Thymus (tissue), 11 donors: ENCODE results near the gene SDHA. TPM values are rescaled to one million over a fixed set of nuclear protein-coding genes. Genes with fewer than 3 reads are reported as not detected.
A peak's percentile ranks its signal among the peaks of the same experiment; 100 is the strongest.

Experiments
- DNase-seq, 9 donors: peaks; one replicate each; pipeline ENCODE4 v3.0.0-alpha.2; 2013; ENCODE audit warnings: low spot score in 9 of 9, low read depth in 6 of 9, missing footprints in 1 of 9
- H3K27ac ChIP-seq, 2 donors: one replicate each; pipeline ENCODE4 v1.5.1; 2013; ENCODE audit warnings: control low read depth in 1 of 2, low read depth in 1 of 2, low read length in 1 of 2, mild to moderate bottlenecking in 1 of 2, moderate library complexity in 1 of 2
- H3K27me3 ChIP-seq, 2 donors: one replicate each; pipeline ENCODE4 v1.5.1; 2013; ENCODE audit warnings: low read length in 1 of 2; ENCODE audit not compliant: control insufficient read depth in 2 of 2, insufficient read depth in 1 of 2
- H3K36me3 ChIP-seq, 2 donors: one replicate each; pipeline ENCODE4 v1.5.1; 2013; ENCODE audit warnings: low read length in 1 of 2, mild to moderate bottlenecking in 1 of 2, moderate library complexity in 1 of 2; ENCODE audit not compliant: control insufficient read depth in 2 of 2, insufficient read depth in 2 of 2
- H3K4me1 ChIP-seq, 2 donors: one replicate each; pipeline ENCODE4 v1.5.1; 2013; ENCODE audit warnings: low read length in 2 of 2; ENCODE audit not compliant: control insufficient read depth in 2 of 2, insufficient read depth in 2 of 2
- H3K4me3 ChIP-seq, 2 donors: one replicate each; pipeline ENCODE4 v1.5.1; 2013; ENCODE audit warnings: low read length in 2 of 2, control low read depth in 1 of 2, mild to moderate bottlenecking in 1 of 2
- H3K9me3 ChIP-seq, 2 donors: one replicate each; pipeline ENCODE4 v1.5.1; 2013; ENCODE audit warnings: low read length in 1 of 2, mild to moderate bottlenecking in 1 of 2; ENCODE audit not compliant: control insufficient read depth in 2 of 2, insufficient read depth in 1 of 2
- WGBS: extraction: QIAGEN DNeasy Blood & Tissue Kit; methylation state at CpG from one replicate; pipeline ENCODE4 v1.1.7; 2013; 5-methylcytosine and 5-hydroxymethylcytosine counted together
- polyA plus RNA-seq: library from polyadenylated mRNA; stranded (reverse); fragments of 200-250 nt; gene quantifications from one replicate; pipeline ENCODE4 v1.2.3, GENCODE V29; 2013
- total RNA-seq: library from RNA; stranded (reverse); fragments of 120-200 nt; gene quantifications from one replicate; pipeline ENCODE4 v1.2.4, GENCODE V29; 2013
- donor health status: healthy.

SDHA gene
- total and polyA plus RNA-seq, 2 donors, result 71.7 to 77.5 TPM

GRCh38 chr5:189486-189885, 28.6 kb upstream of the SDHA start:
- no peak overlapping the region for H3K4me3 ChIP-seq
- H3K36me3 ChIP-seq, result no peaks in the 10 kb centered on the region
- no peak for DNase-seq
- H3K27me3 ChIP-seq, result peaks cover 0 to 4% of the 10 kb centered on the region in 2 donors
- WGBS, result 95% methylated on average over 9 of the region's 10 CpGs
- H3K27ac ChIP-seq, result no peak overlapping the region
- no peaks in the 10 kb centered on the region for H3K9me3 ChIP-seq
- H3K4me1 ChIP-seq, result peaks cover 13 to 48% of the 10 kb centered on the region in 2 donors

- Histone ChIP-seq H3K9me3 (no peaks in the 10 kb centered on the region), H3K27me3 (peaks cover 0 to 4% of the 10 kb centered on the region in 2 donors), H3K4me3 (no peak overlapping the region), H3K27ac (peak overlapping the region in 1 of 2 donors; percentile 86), H3K36me3 (peaks cover 0 to 2% of the 10 kb centered on the region in 2 donors), H3K4me1 (peaks cover 13 to 48% of the 10 kb centered on the region in 2 donors)
- DNase-seq, result no peak
- 89% methylated on average over 11 of the region's 11 CpGs for WGBS
These were observed 28.1 kb upstream of the SDHA start for GRCh38 chr5:189976-190365.

GRCh38 chr5:190366-191035, 27.6 kb upstream of the SDHA start:
- 78% methylated on average over 16 of the region's 16 CpGs for WGBS
- Histone ChIP-seq H3K36me3 (peaks cover 0 to 3% of the 10 kb centered on the region in 2 donors), H3K9me3 (no peaks in the 10 kb centered on the region), H3K4me3 (peak overlapping the region in 1 of 2 donors; percentile 47), H3K4me1 (peaks cover 13 to 49% of the 10 kb centered on the region in 2 donors), H3K27me3 (peaks cover 0 to 4% of the 10 kb centered on the region in 2 donors), H3K27ac (peak overlapping the region in 1 of 2 donors; percentile 86)
- peak in 1 of 9 donors; percentile 20 for DNase-seq

GRCh38 chr5:191036-191948, 26.8 kb upstream of the SDHA start, which contains the start of gene LRRC14B:
TSS of gene LRRC14B (plus strand) at chr5:191495. CDS start at chr5:191539, 44 bp downstream.
- WGBS, result 25% methylated on average over 56 of the region's 56 CpGs
- peak within 1 kb of the TSS; percentile 66 to 86 for H3K27ac ChIP-seq
- peaks cover 0 to 3% of the 10 kb centered on the region in 2 donors for H3K36me3 ChIP-seq
- no peaks in the 10 kb centered on the region for H3K9me3 ChIP-seq
- H3K4me3 ChIP-seq, result peak within 1 kb of the TSS; percentile 47 to 50
- peaks cover 13 to 57% of the 10 kb centered on the region in 2 donors for H3K4me1 ChIP-seq
- DNase-seq, result peak; percentile 32 to 83 (median 58)
- H3K27me3 ChIP-seq, result peaks cover 0 to 4% of the 10 kb centered on the region in 2 donors

GRCh38 chr5:191949-192690, 26.0 kb upstream of the SDHA start:
- Histone ChIP-seq H3K27me3 (peaks cover 0 to 4% of the 10 kb centered on the region in 2 donors), H3K4me3 (peak overlapping the region in 1 of 2 donors; percentile 50), H3K27ac (no peak overlapping the region), H3K4me1 (peaks cover 13 to 57% of the 10 kb centered on the region in 2 donors), H3K9me3 (no peaks in the 10 kb centered on the region), H3K36me3 (peaks cover 0 to 3% of the 10 kb centered on the region in 2 donors)
- DNase-seq, result no peak
- WGBS, result 96% methylated on average over 46 of the region's 46 CpGs

- peaks cover 0 to 4% of the 10 kb centered on the region in 2 donors for H3K27me3 ChIP-seq
- no peak for DNase-seq
- WGBS, result 84% methylated on average over 9 of the region's 9 CpGs
These were observed 25.5 kb upstream of the SDHA start for GRCh38 chr5:192691-192969.

GRCh38 chr5:192970-193831, 24.9 kb upstream of the SDHA start:
- Histone ChIP-seq H3K36me3 (peaks cover 0 to 3% of the 10 kb centered on the region in 2 donors), H3K27me3 (peaks cover 0 to 2% of the 10 kb centered on the region in 2 donors), H3K9me3 (no peaks in the 10 kb centered on the region), H3K4me1 (peaks cover 13 to 55% of the 10 kb centered on the region in 2 donors), H3K4me3 (no peak overlapping the region), H3K27ac (no peak overlapping the region)
- WGBS, result 90% methylated on average over 17 of the region's 17 CpGs
- DNase-seq, result no peak

More at GRCh38 chr5:192691-192969, 25.5 kb upstream of the SDHA start:
- Histone ChIP-seq H3K9me3 (no peaks in the 10 kb centered on the region), H3K4me1 (peaks cover 13 to 57% of the 10 kb centered on the region in 2 donors), H3K36me3 (peaks cover 0 to 3% of the 10 kb centered on the region in 2 donors), H3K4me3 (no peak overlapping the region), H3K27ac (no peak overlapping the region)

- 95% methylated on average over 15 of the region's 15 CpGs for WGBS
- Histone ChIP-seq H3K9me3 (no peaks in the 10 kb centered on the region), H3K27me3 (peaks cover 0 to 2% of the 10 kb centered on the region in 2 donors), H3K4me3 (no peak overlapping the region), H3K36me3 (peaks cover 3 to 6% of the 10 kb centered on the region in 2 donors), H3K27ac (no peak overlapping the region), H3K4me1 (peaks cover 6 to 46% of the 10 kb centered on the region in 2 donors)
- no peak for DNase-seq
These were observed 24.0 kb upstream of the SDHA start for GRCh38 chr5:194102-194501.
